Activated naive CD8-positive, alpha-beta T cell (primary cell): ENCODE data around the gene RASA3.

Experiments used
- H3K27ac Mint-ChIP-seq: one replicate; pipeline ENCODE4 v1.8.0; 2021; ENCODE audit warnings: mixed read lengths
- H3K27me3 Mint-ChIP-seq: one replicate; pipeline ENCODE4 v1.8.0; 2021; ENCODE audit warnings: mixed read lengths
- H3K36me3 Mint-ChIP-seq: one replicate; pipeline ENCODE4 v1.8.0; 2021; ENCODE audit warnings: mixed read lengths
- H3K4me1 Mint-ChIP-seq: one replicate; pipeline ENCODE4 v1.8.0; 2021; ENCODE audit warnings: low read depth, mixed read lengths
- H3K4me3 Mint-ChIP-seq: one replicate; pipeline ENCODE4 v1.8.0; 2021; ENCODE audit warnings: mild to moderate bottlenecking, mixed read lengths
- H3K9me3 Mint-ChIP-seq: one replicate; pipeline ENCODE4 v1.8.0; 2021; ENCODE audit warnings: low read depth, mixed read lengths

Gene RASA3

DNA sequence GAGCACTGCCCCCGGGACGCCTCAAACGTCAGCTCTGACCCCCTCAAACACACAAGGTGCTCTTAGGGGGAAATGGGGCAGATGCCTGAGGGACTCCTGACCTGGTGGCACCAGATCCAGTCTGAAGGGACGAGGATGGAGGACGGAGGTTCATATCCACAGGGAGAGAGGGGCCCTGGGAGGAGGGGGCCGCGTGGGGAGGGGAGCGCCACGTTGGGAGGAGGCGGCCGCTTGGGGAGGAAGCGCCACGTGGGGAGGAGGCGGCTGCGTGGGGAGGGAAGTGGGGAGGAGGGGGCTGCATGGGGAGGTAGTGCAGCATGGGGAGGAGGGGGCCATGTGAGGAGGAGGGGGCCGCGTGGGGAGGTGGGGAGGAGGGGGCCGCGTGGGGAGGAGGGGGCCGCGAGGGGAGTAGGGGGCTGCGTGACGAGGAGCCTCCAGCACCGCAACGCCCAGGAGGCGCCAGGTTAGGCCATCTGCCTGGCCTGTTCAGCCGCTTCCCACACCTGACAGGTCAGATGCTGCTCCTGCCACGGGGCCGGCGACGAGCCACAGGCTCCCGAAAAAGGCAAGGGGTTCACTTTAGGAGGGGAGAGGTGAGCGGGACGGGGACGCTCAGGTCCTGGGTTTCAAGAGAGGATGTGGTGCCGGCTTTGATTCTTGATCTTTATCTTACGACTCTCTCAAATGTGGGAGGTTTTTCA lies 121.9 kb downstream of the RASA3 start:
- Mint-ChIP-seq H3K9me3 (no peaks in the 10 kb centered on the region), H3K27ac (peak overlapping the region; percentile 86), H3K27me3 (no peaks in the 10 kb centered on the region), H3K4me1 (peaks cover 8% of the 10 kb centered on the region), H3K36me3 (no peaks in the 10 kb centered on the region), H3K4me3 (no peak overlapping the region)

DNA sequence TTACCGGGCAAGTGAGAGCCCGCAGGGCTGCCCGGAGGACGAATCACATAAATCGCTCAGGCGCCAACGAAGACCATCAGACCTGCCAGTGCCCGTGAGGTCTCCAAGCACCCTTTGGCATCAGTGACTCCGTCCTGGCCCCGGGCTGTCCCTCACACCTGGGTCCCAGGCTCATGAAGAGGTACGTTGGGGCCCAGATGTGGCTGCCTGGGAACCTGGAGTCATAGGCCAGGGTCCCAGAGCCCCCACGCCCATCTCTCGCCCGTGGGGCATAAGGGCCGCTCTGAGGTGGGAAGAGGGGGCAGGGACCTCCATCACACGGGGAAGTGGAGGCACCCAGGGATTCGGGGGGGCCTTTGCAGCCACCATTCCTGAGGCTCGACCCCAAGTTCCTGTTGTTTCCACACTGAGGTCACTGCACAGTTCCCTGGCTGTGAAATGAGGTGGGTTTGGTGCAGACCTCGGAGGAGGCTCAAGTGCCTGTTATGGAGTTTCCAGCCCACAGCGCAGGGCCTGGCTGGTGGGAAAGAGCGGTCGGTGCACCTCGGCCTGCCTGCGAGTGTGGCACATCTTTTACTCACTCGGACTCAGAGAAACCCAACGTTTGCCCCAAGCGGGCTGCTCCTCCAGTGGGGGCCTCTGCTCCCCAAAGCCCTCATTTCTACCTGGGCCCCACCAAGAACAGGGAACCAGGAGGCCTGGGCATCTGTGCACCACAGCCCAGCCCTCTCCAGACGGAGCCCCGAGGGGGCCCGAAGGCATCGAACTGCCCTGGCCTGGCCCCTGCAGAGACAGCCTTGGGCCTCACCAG lies 122.6 kb downstream of the RASA3 start:
- H3K27ac Mint-ChIP-seq = no peak overlapping the region
- no peaks in the 10 kb centered on the region for H3K9me3 Mint-ChIP-seq
- peaks cover 8% of the 10 kb centered on the region for H3K4me1 Mint-ChIP-seq
- H3K36me3 Mint-ChIP-seq = peaks cover 3% of the 10 kb centered on the region
- no peaks in the 10 kb centered on the region for H3K27me3 Mint-ChIP-seq
- no peak overlapping the region for H3K4me3 Mint-ChIP-seq

GRCh38 chr13:114008964-114009589 lies 123.3 kb downstream of the RASA3 start:
- H3K4me3 Mint-ChIP-seq = no peak overlapping the region
- no peak overlapping the region for H3K27ac Mint-ChIP-seq
- peaks cover 8% of the 10 kb centered on the region for H3K4me1 Mint-ChIP-seq
- no peaks in the 10 kb centered on the region for H3K9me3 Mint-ChIP-seq
- H3K27me3 Mint-ChIP-seq = no peaks in the 10 kb centered on the region
- peaks cover 5% of the 10 kb centered on the region for H3K36me3 Mint-ChIP-seq

GRCh38 chr13:114007566-114007965 lies 124.9 kb downstream of the RASA3 start:
- Mint-ChIP-seq H3K4me3 (no peak overlapping the region), H3K36me3 (peaks cover 5% of the 10 kb centered on the region), H3K27me3 (no peaks in the 10 kb centered on the region), H3K27ac (no peak overlapping the region), H3K4me1 (peaks cover 8% of the 10 kb centered on the region), H3K9me3 (no peaks in the 10 kb centered on the region)

GRCh38 chr13:114005206-114005724 lies 127.2 kb downstream of the RASA3 start:
- Mint-ChIP-seq H3K36me3 (peaks cover 5% of the 10 kb centered on the region), H3K27ac (no peak overlapping the region), H3K4me3 (no peak overlapping the region), H3K9me3 (no peaks in the 10 kb centered on the region), H3K27me3 (no peaks in the 10 kb centered on the region), H3K4me1 (peaks cover 2% of the 10 kb centered on the region)

GRCh38 chr13:114004420-114005205 lies 127.8 kb downstream of the RASA3 start:
- H3K36me3 Mint-ChIP-seq = peaks cover 5% of the 10 kb centered on the region
- no peaks in the 10 kb centered on the region for H3K9me3 Mint-ChIP-seq
- H3K4me1 Mint-ChIP-seq = peaks cover 2% of the 10 kb centered on the region
- H3K4me3 Mint-ChIP-seq = no peak overlapping the region
- peak overlapping the region; percentile 2 for H3K27ac Mint-ChIP-seq
- H3K27me3 Mint-ChIP-seq = no peaks in the 10 kb centered on the region

- H3K27ac Mint-ChIP-seq = no peak overlapping the region
- no peaks in the 10 kb centered on the region for H3K27me3 Mint-ChIP-seq
- peaks cover 7% of the 10 kb centered on the region for H3K36me3 Mint-ChIP-seq
- H3K4me3 Mint-ChIP-seq = no peak overlapping the region
- H3K4me1 Mint-ChIP-seq = no peaks in the 10 kb centered on the region
- H3K9me3 Mint-ChIP-seq = no peaks in the 10 kb centered on the region
Measured at GRCh38 chr13:114002771-114003321, 129.6 kb downstream of the RASA3 start.

DNA sequence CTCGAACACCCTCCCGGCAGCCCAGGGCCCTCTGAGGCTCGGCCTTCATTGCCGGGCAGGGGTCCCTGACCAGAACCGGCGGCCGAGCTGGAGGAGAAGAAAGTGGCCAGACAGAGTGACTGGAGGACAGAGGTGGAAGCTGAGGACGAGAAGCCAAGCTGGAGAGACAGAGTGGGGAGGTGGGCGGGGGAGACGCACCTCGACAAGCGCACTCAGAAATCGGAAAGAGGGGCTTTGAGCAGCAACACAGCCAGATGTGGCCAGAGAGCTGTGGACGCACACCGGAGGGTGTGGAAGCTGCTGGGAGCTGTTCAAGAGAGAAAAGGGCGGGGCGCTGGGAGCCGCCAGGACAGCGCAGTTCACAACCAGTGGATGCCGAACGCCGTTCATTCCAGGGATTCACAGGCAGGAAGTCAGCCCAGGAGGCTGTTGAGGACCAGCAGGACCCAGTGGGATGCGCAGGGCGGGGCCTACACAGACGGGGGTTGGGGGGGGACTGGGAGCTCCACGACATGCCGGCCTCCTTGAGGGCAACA lies 130.3 kb downstream of the RASA3 start:
- no peaks in the 10 kb centered on the region for H3K9me3 Mint-ChIP-seq
- peaks cover 7% of the 10 kb centered on the region for H3K36me3 Mint-ChIP-seq
- H3K27ac Mint-ChIP-seq = no peak overlapping the region
- H3K4me3 Mint-ChIP-seq = no peak overlapping the region
- H3K27me3 Mint-ChIP-seq = no peaks in the 10 kb centered on the region
- no peaks in the 10 kb centered on the region for H3K4me1 Mint-ChIP-seq

GRCh38 chr13:114001331-114002008 lies 131.0 kb downstream of the RASA3 start:
- Mint-ChIP-seq H3K36me3 (peaks cover 7% of the 10 kb centered on the region), H3K27me3 (no peaks in the 10 kb centered on the region), H3K27ac (no peak overlapping the region), H3K4me3 (no peak overlapping the region), H3K9me3 (no peaks in the 10 kb centered on the region), H3K4me1 (no peaks in the 10 kb centered on the region)

DNA sequence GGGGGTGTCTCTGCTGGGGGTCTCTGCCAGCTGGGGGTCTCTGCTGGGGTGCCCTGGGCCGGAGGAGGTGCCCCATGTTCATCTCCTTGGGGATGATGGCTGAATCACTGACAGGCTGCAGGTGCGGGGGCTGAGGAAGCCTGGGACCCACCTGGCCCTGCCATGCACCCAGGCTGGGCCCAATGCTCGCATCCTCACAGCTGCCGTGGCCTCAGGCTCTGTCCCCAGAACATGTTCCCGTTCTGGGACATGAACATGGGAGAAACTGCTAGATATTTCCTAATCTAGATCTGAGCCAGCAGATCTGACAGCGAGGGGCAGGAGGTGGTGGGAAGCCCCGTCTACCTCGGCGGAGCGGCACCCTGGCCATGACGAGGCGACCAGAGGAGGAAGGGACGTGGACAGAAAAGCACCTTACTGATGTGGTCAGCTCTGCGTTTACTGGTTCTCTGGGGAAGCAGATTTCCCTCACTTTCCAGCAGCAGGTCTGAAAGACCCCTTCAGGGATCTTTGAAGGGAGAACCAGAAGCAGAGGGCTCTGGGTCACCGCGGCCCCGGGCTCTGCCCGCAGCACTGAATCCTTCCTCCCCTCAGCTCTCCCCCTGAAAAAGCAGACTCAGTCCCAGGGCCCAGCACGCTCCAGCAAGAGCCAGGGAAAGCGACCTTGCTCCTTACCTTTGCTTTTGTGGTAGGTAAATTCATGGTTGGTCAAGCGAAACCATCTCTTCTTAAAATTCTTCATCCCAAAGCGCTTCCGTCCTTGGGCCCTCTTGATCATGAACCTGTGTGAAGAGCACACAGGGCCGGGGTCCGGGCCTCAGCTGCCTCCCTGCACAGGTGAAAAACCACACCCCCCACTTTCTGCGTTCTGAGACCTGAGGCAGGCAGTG lies 132.0 kb downstream of the RASA3 start:
- H3K9me3 Mint-ChIP-seq = no peaks in the 10 kb centered on the region
- H3K27me3 Mint-ChIP-seq = no peaks in the 10 kb centered on the region
- no peak overlapping the region for H3K27ac Mint-ChIP-seq
- H3K4me3 Mint-ChIP-seq = no peak overlapping the region
- H3K36me3 Mint-ChIP-seq = peaks cover 7% of the 10 kb centered on the region
- no peaks in the 10 kb centered on the region for H3K4me1 Mint-ChIP-seq

- H3K4me1 Mint-ChIP-seq = no peaks in the 10 kb centered on the region
- no peak overlapping the region for H3K4me3 Mint-ChIP-seq
- H3K9me3 Mint-ChIP-seq = no peaks in the 10 kb centered on the region
- no peak overlapping the region for H3K27ac Mint-ChIP-seq
- peaks cover 2% of the 10 kb centered on the region for H3K36me3 Mint-ChIP-seq
- H3K27me3 Mint-ChIP-seq = no peaks in the 10 kb centered on the region
Measured at GRCh38 chr13:113999618-113999910, 132.9 kb downstream of the RASA3 start.

DNA sequence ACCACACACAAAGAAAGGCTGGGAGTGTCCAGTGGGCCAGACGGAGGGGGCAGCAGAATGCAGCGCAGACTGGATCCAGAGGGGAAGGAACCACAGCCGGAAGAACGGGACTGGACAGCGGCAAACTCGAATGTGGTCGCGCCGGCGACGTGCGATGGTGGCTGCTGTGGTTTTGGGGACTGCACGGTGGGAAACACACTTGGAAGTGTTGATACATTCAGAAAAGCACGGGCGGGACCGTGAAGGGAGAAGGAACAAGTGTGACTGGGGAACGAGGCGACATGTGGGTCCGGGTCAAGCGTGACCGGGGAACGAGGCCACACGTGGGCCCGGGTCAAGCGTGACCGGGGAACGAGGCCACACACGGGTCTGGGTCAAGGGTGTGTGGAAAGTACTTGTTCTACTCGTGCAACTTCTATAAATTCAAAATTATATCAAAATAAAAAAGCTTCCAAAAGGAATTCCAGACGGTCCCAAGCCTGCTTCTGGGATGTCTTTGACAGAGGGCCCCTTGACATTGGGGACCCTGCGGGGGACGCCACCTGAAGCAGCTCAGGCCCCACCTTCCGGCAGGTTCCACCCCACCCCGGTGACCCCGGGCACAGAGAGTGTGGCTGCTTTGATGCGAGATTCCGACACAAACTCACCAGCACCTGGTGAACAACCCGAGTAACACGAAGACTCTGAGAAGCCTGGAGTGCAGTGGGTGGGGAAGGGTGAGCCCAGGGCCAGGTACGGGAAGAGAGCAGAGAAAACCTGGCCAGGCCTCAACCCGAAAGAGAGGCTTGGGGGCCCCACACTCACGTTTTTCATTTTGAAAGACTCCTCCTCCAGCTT lies 133.4 kb downstream of the RASA3 start:
- H3K27me3 Mint-ChIP-seq = no peaks in the 10 kb centered on the region
- H3K4me3 Mint-ChIP-seq = no peak overlapping the region
- no peak overlapping the region for H3K27ac Mint-ChIP-seq
- no peaks in the 10 kb centered on the region for H3K4me1 Mint-ChIP-seq
- H3K9me3 Mint-ChIP-seq = no peaks in the 10 kb centered on the region
- peaks cover 4% of the 10 kb centered on the region for H3K36me3 Mint-ChIP-seq
